HuH-7.5 (cell line): ENCODE measurements around the gene PTPRN2.

ENCODE experiments used
- DNase-seq: peaks from one replicate; pipeline ENCODE4 v3.0.0; 2011; ENCODE audit warnings: low spot score

Gene PTPRN2

GRCh38 chr7:157662981-157663716 lies 924.5 kb downstream of the PTPRN2 start:
- no peak for DNase-seq

- DNase-seq = no peak
Observed at GRCh38 chr7:157662110-157662791, 925.4 kb downstream of the PTPRN2 start.

GRCh38 chr7:157661611-157661975 lies 926.0 kb downstream of the PTPRN2 start:
- DNase-seq = no peak

GRCh38 chr7:157660971-157661610 lies 926.5 kb downstream of the PTPRN2 start:
- DNase-seq = no peak

- DNase-seq = no peak
Observed at GRCh38 chr7:157658851-157659412, 928.7 kb downstream of the PTPRN2 start.

- DNase-seq = no peak
Observed at GRCh38 chr7:157657741-157658740, 929.6 kb downstream of the PTPRN2 start.

- no peak for DNase-seq
Observed at GRCh38 chr7:157656195-157656769, 931.3 kb downstream of the PTPRN2 start.

- DNase-seq = no peak
Observed at GRCh38 chr7:157654350-157654749, 933.3 kb downstream of the PTPRN2 start.

GRCh38 chr7:157653827-157654207 lies 933.8 kb downstream of the PTPRN2 start:
- no peak for DNase-seq

GRCh38 chr7:157652954-157653826 lies 934.4 kb downstream of the PTPRN2 start:
- no peak for DNase-seq

- no peak for DNase-seq
Observed at GRCh38 chr7:157652161-157652953, 935.3 kb downstream of the PTPRN2 start.

GRCh38 chr7:157651366-157652160 lies 936.1 kb downstream of the PTPRN2 start:
- no peak for DNase-seq

- no peak for DNase-seq
Observed at GRCh38 chr7:157650801-157651200, 936.8 kb downstream of the PTPRN2 start.

GRCh38 chr7:157650131-157650631 lies 937.4 kb downstream of the PTPRN2 start:
- no peak for DNase-seq

- no peak for DNase-seq
Observed at GRCh38 chr7:157646551-157646950, 941.1 kb downstream of the PTPRN2 start.

- no peak for DNase-seq
Observed at GRCh38 chr7:157645539-157645938, 942.1 kb downstream of the PTPRN2 start.

- DNase-seq = no peak
Observed at GRCh38 chr7:157644946-157645345, 942.7 kb downstream of the PTPRN2 start.

- no peak for DNase-seq
Observed at GRCh38 chr7:157643525-157643970, 944.1 kb downstream of the PTPRN2 start.
